IMR-90 (cell line): ENCODE measurements around the gene EEF1AKMT1. TPM values are rescaled to one million over a fixed set of nuclear protein-coding genes. Genes with fewer than 3 reads are reported as not detected.

ENCODE experiments used
- ATAC-seq: fragments of 200-7000 bp; cut with Tn5 transposase; 2 replicates; pipeline ENCODE4 v1.9.1; 2020; ENCODE audit warnings: low read depth, mild to moderate bottlenecking, moderate library complexity
- BruUV-seq: library from RNA; stranded (reverse); fragments of 400-500 nt; replicated peaks from 2 replicates; lab custom pipeline; 2021; lab: Mats Ljungman, UMichigan
- CTCF ChIA-PET: fragments of 300-600 bp; formaldehyde crosslinking; extraction: SDS; loops from one replicate; lab custom pipeline; 2021; ENCODE audit warnings: antibody characterized with exemption; lab: Yijun Ruan, JAX
- POLR2A ChIA-PET: fragments of 300-600 bp; sonication (Branson Sonifier 250); formaldehyde crosslinking; loops from one replicate; lab custom pipeline; 2022; ENCODE audit warnings: antibody characterized with exemption; ENCODE audit not compliant: unreplicated experiment; lab: Charles Lee
- DNase-seq: peaks from one replicate; pipeline ENCODE4 v3.0.0; 2013
- H2AFZ ChIP-seq: replicated peaks from 2 replicates; pipeline ENCODE3; 2013; ENCODE audit warnings: low read length, mild to moderate bottlenecking; ENCODE audit not compliant: poor library complexity
- H2AK5ac ChIP-seq: 2 replicates; pipeline ENCODE4 v1.6.1; 2013; ENCODE audit warnings: low read depth, low read length, inconsistent platforms
- H2AK9ac ChIP-seq: replicated peaks from 2 replicates; pipeline ENCODE3; 2013; ENCODE audit warnings: mild to moderate bottlenecking, low read depth, low read length, moderate library complexity; ENCODE audit not compliant: poor library complexity
- H2BK120ac ChIP-seq: 2 replicates; pipeline ENCODE4 v1.6.1; 2013; ENCODE audit warnings: low read depth, low read length, inconsistent platforms
- H2BK15ac ChIP-seq: 3 replicates; pipeline ENCODE4 v1.6.1; 2013; ENCODE audit warnings: low read depth, low read length, inconsistent platforms
- H2BK20ac ChIP-seq: 2 replicates; pipeline ENCODE4 v1.6.1; 2013; ENCODE audit warnings: low read depth, mild to moderate bottlenecking, inconsistent platforms, low read length, moderate library complexity
- H2BK5ac ChIP-seq: 2 replicates; pipeline ENCODE4 v1.6.1; 2013; ENCODE audit warnings: mild to moderate bottlenecking, low read depth, low read length, inconsistent platforms; ENCODE audit not compliant: poor library complexity, severe bottlenecking
- H3K14ac ChIP-seq: replicated peaks from 2 replicates; pipeline ENCODE4 v1.6.1; 2013; ENCODE audit warnings: low read depth, low read length, inconsistent platforms
- H3K18ac ChIP-seq: 2 replicates; pipeline ENCODE4 v1.6.1; 2013; ENCODE audit warnings: low read depth, low read length, control low read depth
- H3K23ac ChIP-seq: 2 replicates; pipeline ENCODE4 v1.6.1; 2013; ENCODE audit warnings: low read depth, low read length, inconsistent platforms
- H3K27ac ChIP-seq: 2 replicates; pipeline ENCODE4 v1.5.1; 2013; ENCODE audit warnings: mild to moderate bottlenecking, control low read depth, low read length; ENCODE audit not compliant: insufficient read depth
- H3K27me3 ChIP-seq: 2 replicates; pipeline ENCODE4 v1.6.1; 2013; ENCODE audit warnings: low read length; ENCODE audit not compliant: control insufficient read depth, insufficient read depth
- H3K36me3 ChIP-seq: 2 replicates; pipeline ENCODE4 v1.6.1; 2013; ENCODE audit warnings: low read length, mixed read lengths; ENCODE audit not compliant: control insufficient read depth, insufficient read depth
- H3K4ac ChIP-seq: 2 replicates; pipeline ENCODE4 v1.6.1; 2013; ENCODE audit warnings: low read depth, low read length, inconsistent platforms
- H3K4me1 ChIP-seq: 2 replicates; pipeline ENCODE4 v1.6.1; 2013; ENCODE audit warnings: low read length, mixed read lengths; ENCODE audit not compliant: control insufficient read depth, insufficient read depth
- H3K4me2 ChIP-seq: 2 replicates; pipeline ENCODE4 v1.6.1; 2013; ENCODE audit warnings: low read depth, mild to moderate bottlenecking, control low read depth, low read length, moderate library complexity
- H3K4me3 ChIP-seq: 2 replicates; pipeline ENCODE4 v1.5.1; 2013; ENCODE audit warnings: low read depth, mild to moderate bottlenecking, control low read depth, low read length, moderate library complexity; ENCODE audit not compliant: insufficient read depth
- H3K56ac ChIP-seq: 2 replicates; pipeline ENCODE4 v1.6.1; 2013; ENCODE audit warnings: low read length, inconsistent platforms; ENCODE audit not compliant: insufficient read depth; ENCODE audit errors: extremely low read depth
- H3K79me1 ChIP-seq, 2 experiments: 2 replicates each; pipeline ENCODE4 v1.6.1; 2013; ENCODE audit warnings: low read length in 2 of 2, inconsistent platforms in 1 of 2, low read depth in 1 of 2
- H3K9ac ChIP-seq: 2 replicates; pipeline ENCODE4 v1.6.1; 2013; ENCODE audit warnings: low read depth, low read length, control low read depth
- H3K9me1 ChIP-seq: 2 replicates; pipeline ENCODE4 v1.6.1; 2013; ENCODE audit warnings: low read length, inconsistent platforms; ENCODE audit not compliant: insufficient read depth
- H3K9me3 ChIP-seq: 2 replicates; pipeline ENCODE4 v1.6.1; 2013; ENCODE audit warnings: low read length; ENCODE audit not compliant: control insufficient read depth, insufficient read depth
- H4K20me1 ChIP-seq: 2 replicates; pipeline ENCODE4 v1.6.1; 2013; ENCODE audit warnings: low read length, inconsistent platforms; ENCODE audit not compliant: insufficient read depth
- H4K5ac ChIP-seq: 2 replicates; pipeline ENCODE4 v1.6.1; 2013; ENCODE audit warnings: mild to moderate bottlenecking, low read depth, low read length, control low read depth
- H4K8ac ChIP-seq, 2 experiments: 2 replicates each; pipeline ENCODE4 v1.6.1; 2013; ENCODE audit warnings: low read depth in 2 of 2, low read length in 2 of 2, control low read depth in 1 of 2, inconsistent platforms in 1 of 2
- H4K91ac ChIP-seq: 2 replicates; pipeline ENCODE4 v1.6.1; 2013; ENCODE audit warnings: low read depth, low read length, inconsistent platforms; ENCODE audit not compliant: insufficient read depth
- CEBPB ChIP-seq: IDR thresholded peaks from 2 replicates; pipeline ENCODE4 v1.6.1; 2012; ENCODE audit warnings: low read depth, low read length, improper control_type of control experiment
- CHD1 ChIP-seq: IDR thresholded peaks from 2 replicates; pipeline ENCODE4 v1.6.1; 2012; ENCODE audit warnings: low read depth, low read length, improper control_type of control experiment
- WGBS, 2 experiments: methylation state at CpG; one replicate each; pipeline versions ENCODE4 v1.1.5 to v1.1.7; 2013; ENCODE audit warnings: missing lambda C conversion rate in 2 of 2; ENCODE audit not compliant: insufficient read length in 1 of 2; ENCODE audit errors: extremely low coverage in 2 of 2; 5-methylcytosine and 5-hydroxymethylcytosine counted together
- dilution Hi-C: fragments of 300-500 bp; cut with HindIII; formaldehyde crosslinking; loops from one replicate; pipeline ENCODE4 v1.14.3; 2018; ENCODE audit warnings: low sequenced_read_pairs; ENCODE audit not compliant: unreplicated experiment
- in situ Hi-C: fragments of 300-500 bp; cut with MboI; formaldehyde crosslinking; loops from 3 replicates; pipeline ENCODE4 v1.14.3; 2019; ENCODE audit warnings: low sequenced_read_pairs, inconsistent platforms, mixed read lengths
- intact Hi-C: fragments of 100-400 bp; cut with micrococcal nuclease; formaldehyde crosslinking; loops from 2 replicates; pipeline ENCODE4 v1.10.0; 2022
- polyA plus RNA-seq, 3 experiments: library from polyadenylated mRNA; depleted of rRNA; stranded (reverse); fragments of >200 nt; gene quantifications; 2 replicates each; pipeline ENCODE4 v1.2.3, GENCODE V29; 2012; ENCODE audit warnings: low replicate concordance in 1 of 3
- total RNA-seq: library from RNA; depleted of rRNA; stranded (reverse); fragments of >200 nt; gene quantifications from 2 replicates; pipeline ENCODE4 v1.2.3, GENCODE V29; 2012

Gene EEF1AKMT1
- total and polyA plus RNA-seq, 2 of the 4 experiments (the other 2 are of a cell fraction) = 10.0 to 10.6 TPM

DNA sequence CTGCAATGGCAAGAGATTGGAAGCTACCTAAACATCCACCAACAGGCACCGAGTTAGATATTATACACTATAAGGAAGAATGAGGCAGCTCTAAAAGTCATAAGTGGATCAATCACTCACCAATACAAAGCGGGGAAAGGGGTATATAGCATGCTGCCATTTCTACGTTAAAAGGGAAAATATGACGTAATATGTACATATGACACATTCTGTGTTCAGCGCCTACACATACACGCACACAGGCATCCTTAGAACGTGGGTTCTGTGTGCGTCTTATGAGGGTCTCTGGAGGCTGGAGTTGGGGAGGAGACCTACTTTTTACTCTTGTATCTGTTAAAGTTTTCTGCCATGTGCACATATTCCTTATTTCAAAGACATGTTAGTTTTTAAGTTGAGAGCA lies 64.4 kb downstream of the EEF1AKMT1 start:
- Histone ChIP-seq H4K8ac (no peak overlapping the region), H3K4ac (no peak overlapping the region), H2BK20ac (no peak overlapping the region), H3K79me1 (no peaks in the 10 kb centered on the region), H2BK5ac (no peak overlapping the region), H3K9ac (no peak overlapping the region), H3K23ac (no peak overlapping the region), H3K4me1 (peaks cover 3% of the 10 kb centered on the region), H3K56ac (no peak overlapping the region), H3K27ac (no peak overlapping the region), H2BK120ac (no peak overlapping the region), H4K91ac (no peak overlapping the region), H3K27me3 (peaks cover 2% of the 10 kb centered on the region), H3K4me2 (no peak overlapping the region), H3K14ac (no peak overlapping the region), H4K5ac (no peak overlapping the region), H3K18ac (no peak overlapping the region), H3K36me3 (no peaks in the 10 kb centered on the region), H3K9me1 (0 out of 2 replicates have a peak, but pooled peaks cover 4% of the 10 kb centered on the region), H2AFZ (no peak overlapping the region), H3K4me3 (no peak overlapping the region), H3K9me3 (no peaks in the 10 kb centered on the region), H2BK15ac (no peak overlapping the region), H4K20me1 (no peaks in the 10 kb centered on the region), H2AK9ac (no peak overlapping the region), H2AK5ac (no peak overlapping the region)
- dilution Hi-C loops = no loop called here
- ChIA-PET CTCF (interaction anchor here (0.7 kb wide), 1 partner anchor 56 kb away, joined by 3 read pairs; no protein-coding TSS in a partner anchor), POLR2A (no interaction called here)
- DNase-seq = no peak
- intact Hi-C loops = no loop called here
- no TSS peak for BruUV-seq
- TF ChIP-seq CHD1 (no peak), CEBPB (peak; percentile 80)
- WGBS, 2 experiments = no CpG with 5 or more reads among the region's 8 CpGs
- in situ Hi-C loops = loop anchor here (5.0 to 25.0 kb wide), 3 partner anchors 118 to 522 kb away; partner anchors contain the start of gene GJB2
- ATAC-seq = no peak
